HepG2 (cell line): ENCODE measurements around the gene AHRR.

ENCODE experiments used
- BRCA1 ChIP-seq: sonication (generic); formaldehyde crosslinking; IDR thresholded peaks from 2 replicates; pipeline ENCODE4 v1.4.0; 2020; ENCODE audit warnings: missing genetic modification reagents
- EZH2 ChIP-seq: conservative IDR thresholded peaks from 2 replicates; pipeline ENCODE4 v1.6.1; 2012; ENCODE audit warnings: mild to moderate bottlenecking, low read depth, low read length, moderate library complexity
- FOXP1 ChIP-seq, 2 experiments: fragments of 450-650 bp in 1 of 2; IDR thresholded peaks; 2 replicates each; pipeline ENCODE4 v1.6.1; 2017 to 2018; ENCODE audit warnings: antibody characterized with exemption in 1 of 2
- HOXA7 ChIP-seq: sonication (generic); formaldehyde crosslinking; IDR thresholded peaks from 2 replicates; pipeline ENCODE4 v1.8.1; 2022; ENCODE audit warnings: mild to moderate bottlenecking, missing genetic modification reagents, moderate library complexity
- JUND ChIP-seq: sonication (generic); formaldehyde crosslinking; IDR thresholded peaks from 2 replicates; pipeline ENCODE4 v1.8.0; 2022; ENCODE audit warnings: mild to moderate bottlenecking, missing genetic modification reagents
- NR2C2 ChIP-seq: sonication (generic); formaldehyde crosslinking; IDR thresholded peaks from 2 replicates; pipeline ENCODE4 v1.4.0; 2020; ENCODE audit warnings: missing genetic modification reagents, mild to moderate bottlenecking, moderate library complexity, borderline replicate concordance
- POLR2AphosphoS5 ChIP-seq: IDR thresholded peaks from 2 replicates; pipeline ENCODE4 v1.6.1; 2012; ENCODE audit warnings: low read depth, low read length
- SIN3B ChIP-seq: fragments of 150-350 bp; IDR thresholded peaks from 2 replicates; pipeline ENCODE4 v1.6.1; 2014; ENCODE audit warnings: low read length
- ZBTB20 ChIP-seq: sonication (generic); formaldehyde crosslinking; IDR thresholded peaks from 2 replicates; pipeline ENCODE4 v1.8.1; 2023; ENCODE audit warnings: missing genetic modification reagents, low read depth, mild to moderate bottlenecking, borderline replicate concordance
- ZNF569 ChIP-seq: sonication (generic); formaldehyde crosslinking; IDR thresholded peaks from 2 replicates; pipeline ENCODE4 v1.5.0; 2020; ENCODE audit warnings: mild to moderate bottlenecking, missing genetic modification reagents, moderate library complexity, borderline replicate concordance
- TF ChIP-seq, protein P1 (sequence below): sonication (generic); IDR thresholded peaks from 2 replicates; pipeline ENCODE4 v1.6.1; 2016; ENCODE audit warnings: low read depth, borderline replicate concordance
- TF ChIP-seq, protein P2 (sequence below), 2 experiments: IDR thresholded peaks; 2 replicates each; pipeline ENCODE4 v1.6.1; 2011 to 2012; ENCODE audit warnings: low read length in 2 of 2, borderline replicate concordance in 1 of 2, low read depth in 1 of 2, mild to moderate bottlenecking in 1 of 2, moderate library complexity in 1 of 2

DNA sequence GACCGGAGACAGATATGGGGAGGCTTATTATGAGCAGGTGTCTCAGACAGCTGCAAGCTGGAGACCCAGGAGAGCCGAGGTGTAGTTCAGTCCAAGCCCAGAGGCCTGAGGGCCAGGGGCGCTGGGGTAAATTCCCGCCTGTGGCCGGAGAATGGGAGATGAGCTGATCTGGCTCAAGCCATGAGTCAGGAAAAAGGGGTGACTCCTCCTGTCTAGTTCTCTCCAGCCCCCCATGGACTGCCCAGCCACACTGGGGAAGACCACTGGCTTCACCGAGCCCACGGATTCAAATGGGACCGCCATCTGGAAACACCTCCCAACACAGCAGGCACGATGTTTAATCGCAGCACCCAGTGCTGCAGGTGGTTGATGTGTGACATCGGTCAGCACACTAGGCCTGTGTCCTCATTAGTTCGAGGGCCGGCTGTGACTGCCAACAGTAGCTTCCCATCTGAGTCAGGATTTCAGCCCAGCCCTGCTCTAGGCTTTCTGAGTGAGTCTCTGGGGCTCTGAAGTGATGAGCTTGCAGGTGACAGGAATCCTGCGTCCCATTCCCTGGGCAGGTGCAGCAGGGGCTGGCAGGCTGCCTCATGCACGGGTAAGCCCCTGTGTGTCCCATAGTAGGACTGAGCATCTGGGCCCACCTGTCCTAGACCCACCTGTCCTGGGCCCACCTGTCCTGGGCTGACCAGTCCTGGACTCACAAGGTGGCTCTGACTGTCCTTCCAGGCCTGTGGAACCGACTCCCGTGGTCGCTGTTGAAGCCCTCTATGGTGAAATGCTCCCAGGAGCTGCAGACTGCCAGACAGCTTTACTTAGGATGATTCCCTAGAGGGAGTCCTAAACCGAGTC, 49.7 kb downstream of the AHRR start:
- TF ChIP-seq EZH2: no peak
- TF ChIP-seq SIN3B: no peak
- TF ChIP-seq, protein P1, sequence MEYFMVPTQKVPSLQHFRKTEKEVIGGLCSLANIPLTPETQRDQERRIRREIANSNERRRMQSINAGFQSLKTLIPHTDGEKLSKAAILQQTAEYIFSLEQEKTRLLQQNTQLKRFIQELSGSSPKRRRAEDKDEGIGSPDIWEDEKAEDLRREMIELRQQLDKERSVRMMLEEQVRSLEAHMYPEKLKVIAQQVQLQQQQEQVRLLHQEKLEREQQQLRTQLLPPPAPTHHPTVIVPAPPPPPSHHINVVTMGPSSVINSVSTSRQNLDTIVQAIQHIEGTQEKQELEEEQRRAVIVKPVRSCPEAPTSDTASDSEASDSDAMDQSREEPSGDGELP: no peak
- no peak for TF ChIP-seq NR2C2
- TF ChIP-seq JUND (CRISPR knock-in tag): no peak
- no peak for TF ChIP-seq FOXP1 (IDR thresholded peaks at IDR 0.05)
- TF ChIP-seq FOXP1 (CRISPR knock-in tag; IDR thresholded peaks at IDR 0.05): no peak
- TF ChIP-seq, protein P2, sequence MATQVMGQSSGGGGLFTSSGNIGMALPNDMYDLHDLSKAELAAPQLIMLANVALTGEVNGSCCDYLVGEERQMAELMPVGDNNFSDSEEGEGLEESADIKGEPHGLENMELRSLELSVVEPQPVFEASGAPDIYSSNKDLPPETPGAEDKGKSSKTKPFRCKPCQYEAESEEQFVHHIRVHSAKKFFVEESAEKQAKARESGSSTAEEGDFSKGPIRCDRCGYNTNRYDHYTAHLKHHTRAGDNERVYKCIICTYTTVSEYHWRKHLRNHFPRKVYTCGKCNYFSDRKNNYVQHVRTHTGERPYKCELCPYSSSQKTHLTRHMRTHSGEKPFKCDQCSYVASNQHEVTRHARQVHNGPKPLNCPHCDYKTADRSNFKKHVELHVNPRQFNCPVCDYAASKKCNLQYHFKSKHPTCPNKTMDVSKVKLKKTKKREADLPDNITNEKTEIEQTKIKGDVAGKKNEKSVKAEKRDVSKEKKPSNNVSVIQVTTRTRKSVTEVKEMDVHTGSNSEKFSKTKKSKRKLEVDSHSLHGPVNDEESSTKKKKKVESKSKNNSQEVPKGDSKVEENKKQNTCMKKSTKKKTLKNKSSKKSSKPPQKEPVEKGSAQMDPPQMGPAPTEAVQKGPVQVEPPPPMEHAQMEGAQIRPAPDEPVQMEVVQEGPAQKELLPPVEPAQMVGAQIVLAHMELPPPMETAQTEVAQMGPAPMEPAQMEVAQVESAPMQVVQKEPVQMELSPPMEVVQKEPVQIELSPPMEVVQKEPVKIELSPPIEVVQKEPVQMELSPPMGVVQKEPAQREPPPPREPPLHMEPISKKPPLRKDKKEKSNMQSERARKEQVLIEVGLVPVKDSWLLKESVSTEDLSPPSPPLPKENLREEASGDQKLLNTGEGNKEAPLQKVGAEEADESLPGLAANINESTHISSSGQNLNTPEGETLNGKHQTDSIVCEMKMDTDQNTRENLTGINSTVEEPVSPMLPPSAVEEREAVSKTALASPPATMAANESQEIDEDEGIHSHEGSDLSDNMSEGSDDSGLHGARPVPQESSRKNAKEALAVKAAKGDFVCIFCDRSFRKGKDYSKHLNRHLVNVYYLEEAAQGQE (IDR thresholded peaks at IDR 0.05; ENCODE audit: borderline replicate concordance in 1 of 2, low read depth in 1 of 2, low read length in 2 of 2): no peak
- no peak for TF ChIP-seq ZBTB20 (CRISPR knock-in tag)
- no peak for TF ChIP-seq HOXA7 (CRISPR knock-in tag)
- no peak for TF ChIP-seq ZNF569 (CRISPR knock-in tag)
- TF ChIP-seq BRCA1 (CRISPR knock-in tag): no peak
- TF ChIP-seq POLR2AphosphoS5: no peak
